NCI-H748 (cell line): Measurements from ENCODE around the gene RHOC.
"Not testable (repeated sequence)": the region's sequence is repeated elsewhere in the genome, so short reads cannot be mapped to it uniquely, and the experiment has no call there.

Experiments used
- DNase-seq: peaks from one replicate; lab custom pipeline; 2025; ENCODE audit not compliant: unreplicated experiment; lab: John Stamatoyannopoulos, UW

RHOC gene

DNA sequence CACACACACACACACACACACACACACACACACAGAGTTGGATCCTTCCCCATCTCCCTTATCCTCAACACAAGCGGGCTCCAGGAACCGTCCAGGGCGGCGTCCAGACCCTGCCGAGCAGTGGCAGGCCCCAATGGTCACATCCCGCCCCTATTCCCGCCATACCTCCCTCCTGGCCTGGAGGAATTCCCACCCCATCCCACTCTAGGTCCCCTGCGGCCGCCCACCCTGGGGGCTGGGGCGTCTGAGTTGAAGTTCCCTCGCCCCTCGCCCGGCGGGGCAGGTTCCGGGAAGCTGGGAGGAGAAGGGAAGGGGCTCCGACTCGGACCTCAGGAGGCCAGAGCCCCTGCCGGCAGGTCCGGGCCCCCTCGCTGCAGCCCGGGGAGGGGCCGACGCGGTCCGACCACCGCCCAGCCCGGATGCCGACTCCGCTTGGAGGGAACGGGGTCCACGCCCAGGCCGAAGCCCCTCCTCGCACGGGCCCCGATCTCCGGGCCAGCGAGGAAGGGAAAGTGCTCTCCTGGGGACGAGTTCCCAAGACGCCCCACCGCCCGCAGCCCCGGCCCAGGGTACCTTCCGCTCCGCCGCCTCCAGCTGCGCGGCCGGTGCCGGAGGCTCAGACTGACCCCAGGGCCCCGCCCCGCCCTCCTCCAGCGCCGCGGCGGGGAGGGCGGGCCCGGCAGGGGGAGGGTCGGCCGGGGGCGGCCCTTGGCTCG lies at the start of gene RHOC:
Gene RHOC (minus strand): TSS at position 623 of the 716 bp plus-strand sequence. CDS start 3,328 bp downstream, outside the sequence.
- DNase-seq: peak; percentile 73

DNA sequence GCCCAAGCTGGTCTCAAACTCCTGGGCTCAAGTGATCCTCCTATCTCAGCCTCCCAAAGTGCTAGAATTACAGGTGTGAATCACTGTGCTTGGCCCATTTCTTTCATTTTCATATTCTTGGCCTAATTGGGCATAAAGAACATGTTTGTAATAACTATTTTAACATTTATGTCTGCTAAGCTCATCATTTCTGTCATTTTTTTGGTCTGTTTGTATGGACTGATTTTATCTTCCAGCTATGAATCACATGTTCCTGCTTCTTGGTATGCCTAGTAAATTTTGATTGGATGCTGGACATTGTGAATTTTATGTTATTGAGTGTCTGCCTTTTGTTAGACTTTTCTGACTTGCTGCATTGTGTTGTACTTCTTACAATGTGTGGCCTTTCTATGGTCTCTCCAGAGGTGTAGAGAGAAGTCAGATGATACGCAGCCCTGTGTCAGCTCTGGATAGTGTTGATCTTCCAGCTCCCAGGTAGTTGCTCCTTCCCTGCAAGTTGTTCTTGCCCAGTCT lies 47.2 kb upstream of the RHOC start:
- no peak for DNase-seq

DNA sequence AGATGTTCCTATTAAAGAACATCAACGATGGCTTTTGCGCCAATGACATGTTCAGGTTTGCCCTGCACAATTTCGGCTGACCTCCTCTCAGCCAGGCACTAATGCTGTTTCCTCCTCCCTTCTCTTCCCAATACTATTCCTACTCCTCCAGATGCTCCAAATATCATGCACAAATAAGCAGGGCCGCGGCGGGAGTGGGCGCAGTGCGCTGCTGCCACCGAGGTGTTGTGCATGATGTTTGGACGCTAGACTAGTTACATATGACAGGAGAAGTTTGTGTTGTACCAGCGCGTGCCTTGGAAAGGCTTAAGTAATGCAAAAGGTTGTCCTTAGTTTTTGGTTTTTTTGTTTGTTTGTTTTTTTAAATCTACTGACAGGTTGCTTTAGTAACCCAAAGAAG lies 41.5 kb upstream of the RHOC start:
- DNase-seq: no peak

DNA sequence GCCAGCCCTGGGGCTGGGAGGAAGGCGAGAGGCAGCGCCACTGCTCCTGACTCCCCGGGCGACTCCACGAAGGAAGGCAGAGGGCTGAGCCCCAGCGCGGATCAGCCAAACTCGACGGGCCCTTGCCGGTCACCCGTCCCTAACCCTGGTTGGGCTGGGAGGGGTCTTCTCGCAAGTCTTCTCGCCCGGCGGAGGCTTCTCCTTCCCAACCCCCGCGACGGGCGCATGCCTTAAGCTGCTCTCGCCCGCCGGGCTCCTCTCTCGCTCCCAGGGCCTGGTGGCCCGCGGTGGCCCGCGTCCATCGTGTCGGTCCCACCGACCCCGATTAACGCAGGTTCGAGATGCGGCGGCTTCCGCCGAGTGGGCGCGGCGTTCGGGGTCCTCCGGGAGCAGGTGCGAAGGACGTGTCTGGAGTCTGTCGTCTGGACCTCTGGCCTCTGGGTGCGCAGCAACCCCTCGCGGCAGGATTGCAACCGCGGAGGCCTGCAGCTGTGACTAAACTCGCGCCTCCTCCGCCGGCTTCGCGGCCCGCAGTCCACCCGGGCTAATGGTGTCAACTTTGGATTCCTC lies 37.2 kb upstream of the RHOC start:
- no peak for DNase-seq

DNA sequence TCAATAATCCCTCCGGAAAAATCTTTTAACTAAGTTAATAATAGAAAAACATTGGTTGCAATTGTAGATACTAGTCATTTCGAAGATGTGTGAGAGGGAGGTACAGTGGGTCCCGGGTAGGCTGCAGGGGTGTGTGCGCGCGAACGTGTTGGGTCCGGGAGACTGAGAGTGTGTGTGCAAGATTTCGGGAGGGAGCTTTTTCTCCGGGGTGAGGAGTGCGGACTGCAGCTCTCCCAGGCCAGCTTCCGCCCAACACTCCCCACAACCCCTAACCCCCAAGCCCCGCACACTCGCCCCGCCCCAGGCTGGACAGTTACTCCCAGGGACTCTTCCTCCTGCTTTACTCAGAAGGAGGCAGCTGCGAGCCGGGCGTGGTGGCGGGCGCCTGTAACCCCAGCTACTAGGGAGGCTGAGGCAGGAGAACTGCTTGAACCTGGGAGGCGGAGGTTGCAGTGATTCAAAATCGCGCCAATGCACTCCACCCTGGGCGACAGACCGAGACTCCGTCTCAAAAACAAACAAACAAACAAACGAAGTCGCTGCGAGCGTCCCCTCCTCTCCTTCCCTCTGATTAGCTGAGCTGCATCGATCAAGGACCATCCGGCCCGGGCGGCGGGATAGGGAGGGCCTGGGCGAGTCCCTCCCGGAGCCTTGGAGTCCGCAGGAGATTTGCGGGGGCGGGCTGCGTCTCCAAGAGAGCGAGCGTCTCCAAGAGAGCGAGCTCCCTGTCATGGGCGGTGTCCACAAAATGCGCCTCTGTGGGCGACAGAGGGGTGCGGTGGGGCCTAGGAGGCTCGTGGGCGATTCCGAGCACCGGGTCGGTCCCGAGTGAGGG lies 36.5 kb upstream of the RHOC start:
- DNase-seq: no peak

DNA sequence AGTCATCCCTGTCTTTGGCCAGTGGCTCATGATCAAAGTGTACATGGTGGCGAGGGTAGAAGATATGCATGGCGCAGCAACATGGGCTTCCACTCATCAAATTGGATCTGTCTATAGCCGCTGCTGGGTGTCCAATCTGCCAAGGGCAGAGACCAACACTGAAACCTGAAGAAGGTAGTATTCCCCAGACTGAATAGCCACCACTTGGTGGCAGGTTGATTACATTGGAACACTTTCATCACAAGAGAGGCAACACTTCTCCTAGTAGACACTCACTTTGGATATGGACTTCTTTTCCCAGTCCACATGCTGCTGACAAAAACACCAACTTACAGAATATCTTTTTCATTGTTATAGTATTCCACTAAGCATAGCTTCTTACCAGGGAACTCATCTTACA lies 30.6 kb upstream of the RHOC start:
- no peak for DNase-seq

DNA sequence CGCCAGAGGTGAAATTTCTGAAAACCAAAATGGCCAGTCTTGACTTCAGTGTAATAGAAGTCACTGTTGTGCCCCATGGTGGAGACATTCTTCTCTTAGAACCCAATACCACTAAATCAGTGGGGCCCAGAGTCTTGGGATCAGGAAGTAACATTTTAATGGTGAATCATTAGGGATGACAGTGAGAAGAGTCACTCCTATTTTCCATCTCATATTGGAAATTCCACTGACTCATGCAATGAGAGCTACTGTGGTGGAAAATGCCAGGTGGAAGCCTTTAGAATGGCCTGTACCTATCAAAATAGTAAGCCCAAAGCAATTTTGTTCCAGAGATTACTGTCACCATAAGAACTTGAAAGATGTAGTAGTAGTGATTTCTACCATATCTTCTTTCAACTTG lies 28.8 kb upstream of the RHOC start:
- DNase-seq: no peak

DNA sequence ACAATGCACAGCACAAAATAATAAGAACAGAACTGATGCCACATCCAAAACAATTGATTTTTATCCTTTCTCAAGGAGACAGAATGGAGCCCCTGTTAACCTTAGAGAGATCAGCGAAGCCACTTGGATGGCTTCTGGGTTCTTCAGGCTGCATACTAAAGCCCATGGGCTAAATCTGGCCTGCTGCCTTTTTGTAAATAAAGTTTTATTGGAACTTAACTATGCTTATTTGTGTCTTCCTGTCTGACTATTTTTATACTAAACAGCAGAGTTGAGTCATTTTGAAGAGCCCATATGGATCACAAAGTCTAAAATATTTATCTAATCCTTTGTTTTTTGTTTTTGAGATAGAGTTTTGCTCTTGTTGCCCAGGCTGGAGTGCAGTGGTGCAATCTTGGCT lies 24.5 kb upstream of the RHOC start:
- DNase-seq: no peak

DNA sequence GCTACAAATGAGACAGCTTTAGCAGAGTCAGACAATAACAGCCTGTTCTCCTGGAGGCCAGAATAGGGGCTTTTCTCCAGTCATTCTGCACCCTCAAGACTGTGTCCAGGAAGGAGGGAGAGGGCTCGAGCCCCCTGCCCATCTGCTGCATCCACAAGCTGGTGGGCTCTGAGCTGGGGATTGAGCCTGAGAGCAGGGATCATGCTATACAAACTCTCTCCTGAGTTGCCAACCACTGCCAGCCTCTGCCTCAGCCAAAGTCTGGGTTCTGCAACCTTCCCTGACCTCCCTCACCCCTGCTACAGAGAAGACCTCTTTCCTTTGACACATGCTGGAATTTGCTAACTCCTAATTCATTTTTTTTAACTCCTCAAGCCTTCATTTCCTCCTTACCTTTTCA lies 23.0 kb upstream of the RHOC start:
- DNase-seq: no peak

DNA sequence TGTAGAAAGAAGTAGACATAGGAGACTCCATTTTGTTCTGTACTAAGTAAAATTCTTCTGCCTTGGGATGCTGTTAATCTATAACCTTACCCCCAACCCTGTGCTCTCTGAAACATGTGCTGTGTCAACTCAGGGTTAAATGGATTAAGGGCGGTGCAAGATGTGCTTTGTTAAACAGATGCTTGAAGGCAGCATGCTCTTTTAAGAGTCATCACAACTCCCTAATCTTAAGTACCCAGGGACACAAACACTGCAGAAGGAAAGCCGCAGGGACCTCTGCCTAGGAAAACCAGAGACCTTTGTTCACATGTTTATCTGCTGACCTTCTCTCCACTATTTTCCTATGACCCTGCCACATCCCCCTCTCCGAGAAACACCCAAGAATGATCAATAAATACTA lies 22.1 kb upstream of the RHOC start:
- not testable (repeated sequence) for DNase-seq

DNA sequence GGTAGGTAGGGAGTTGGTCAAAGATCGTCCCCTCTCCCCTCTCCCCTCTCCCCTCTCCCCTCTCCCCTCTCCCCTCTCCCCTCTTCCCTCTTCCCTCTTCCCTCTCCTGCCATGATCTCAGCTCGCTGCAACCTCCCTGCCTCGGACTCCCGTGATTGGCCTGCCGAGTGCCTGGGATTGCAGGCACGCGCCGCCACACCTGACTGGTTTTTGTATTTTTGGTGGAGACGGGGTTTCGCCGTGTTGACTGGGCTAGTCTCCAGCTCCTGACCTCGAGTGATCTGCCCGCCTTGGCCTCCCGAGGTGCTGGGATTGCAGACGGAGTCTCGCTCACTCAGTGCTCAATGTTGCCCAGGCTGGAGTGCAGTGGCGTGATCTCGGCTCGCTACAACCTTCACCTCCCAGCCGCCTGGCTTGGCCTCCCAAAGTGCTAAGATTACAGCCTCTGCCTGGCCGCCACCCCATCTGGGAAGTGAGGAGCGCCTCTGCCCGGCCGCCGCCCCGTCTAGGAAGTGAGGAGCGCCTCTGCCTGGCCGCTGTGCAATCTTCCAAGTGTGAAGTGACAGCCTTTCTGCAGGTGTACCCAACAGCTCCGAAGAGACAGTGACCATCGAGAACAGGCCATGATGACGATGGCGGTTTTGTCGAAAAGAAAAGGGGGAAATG lies 21.5 kb upstream of the RHOC start:
- DNase-seq: not testable (repeated sequence)

DNA sequence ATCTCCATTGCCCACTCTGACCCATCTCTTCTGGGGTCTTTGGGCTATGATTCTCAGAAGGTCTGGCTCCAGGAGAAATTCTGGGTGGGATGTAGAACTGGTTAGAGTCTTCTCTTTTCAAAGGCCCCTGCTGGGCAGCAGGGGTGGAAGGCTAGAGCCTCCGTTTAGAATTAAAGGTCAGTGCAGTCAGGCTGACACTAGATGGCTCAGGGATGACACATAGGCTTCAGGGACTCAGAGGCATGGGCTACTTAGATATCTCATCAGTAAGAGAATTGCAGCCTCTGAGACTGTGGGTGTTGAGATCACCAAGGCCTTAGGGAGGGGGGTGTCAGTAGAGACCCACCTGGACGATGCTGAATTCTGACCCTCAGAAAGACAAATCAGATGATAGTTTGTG lies 20.8 kb upstream of the RHOC start:
- no peak for DNase-seq

DNA sequence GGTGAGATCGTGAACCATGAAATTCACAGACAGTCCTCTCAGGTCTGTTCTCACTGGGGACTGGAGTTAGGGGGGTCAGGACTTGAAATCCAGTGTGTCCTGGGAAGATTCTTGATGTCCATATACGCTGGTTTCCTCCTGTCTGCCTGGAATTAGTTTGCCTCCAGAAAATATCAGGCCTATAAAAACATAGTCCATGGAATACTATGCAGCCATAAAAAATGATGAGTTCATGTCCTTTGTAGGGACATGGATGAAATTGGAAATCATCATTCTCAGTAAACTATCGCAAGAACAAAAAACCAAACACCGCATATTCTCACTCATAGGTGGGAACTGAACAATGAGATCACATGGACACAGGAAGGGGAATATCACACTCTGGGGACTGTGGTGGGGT lies 17.3 kb upstream of the RHOC start:
- DNase-seq: not testable (repeated sequence)

DNA sequence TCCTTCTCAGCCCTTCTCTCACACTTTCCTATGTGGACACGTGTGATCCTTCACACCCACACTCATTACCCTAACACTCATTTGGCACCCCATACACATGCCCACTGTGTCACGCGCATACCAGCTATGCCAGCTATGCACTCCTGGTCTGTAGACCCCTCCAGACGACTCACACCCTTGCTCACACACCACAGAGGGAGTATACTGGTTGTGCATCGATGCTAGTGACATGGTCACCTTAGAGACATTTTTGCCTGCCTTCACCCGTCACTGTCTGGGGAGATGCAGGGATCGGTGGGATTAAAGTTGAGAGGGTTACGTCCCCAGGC lies 16.5 kb upstream of the RHOC start:
- no peak for DNase-seq

DNA sequence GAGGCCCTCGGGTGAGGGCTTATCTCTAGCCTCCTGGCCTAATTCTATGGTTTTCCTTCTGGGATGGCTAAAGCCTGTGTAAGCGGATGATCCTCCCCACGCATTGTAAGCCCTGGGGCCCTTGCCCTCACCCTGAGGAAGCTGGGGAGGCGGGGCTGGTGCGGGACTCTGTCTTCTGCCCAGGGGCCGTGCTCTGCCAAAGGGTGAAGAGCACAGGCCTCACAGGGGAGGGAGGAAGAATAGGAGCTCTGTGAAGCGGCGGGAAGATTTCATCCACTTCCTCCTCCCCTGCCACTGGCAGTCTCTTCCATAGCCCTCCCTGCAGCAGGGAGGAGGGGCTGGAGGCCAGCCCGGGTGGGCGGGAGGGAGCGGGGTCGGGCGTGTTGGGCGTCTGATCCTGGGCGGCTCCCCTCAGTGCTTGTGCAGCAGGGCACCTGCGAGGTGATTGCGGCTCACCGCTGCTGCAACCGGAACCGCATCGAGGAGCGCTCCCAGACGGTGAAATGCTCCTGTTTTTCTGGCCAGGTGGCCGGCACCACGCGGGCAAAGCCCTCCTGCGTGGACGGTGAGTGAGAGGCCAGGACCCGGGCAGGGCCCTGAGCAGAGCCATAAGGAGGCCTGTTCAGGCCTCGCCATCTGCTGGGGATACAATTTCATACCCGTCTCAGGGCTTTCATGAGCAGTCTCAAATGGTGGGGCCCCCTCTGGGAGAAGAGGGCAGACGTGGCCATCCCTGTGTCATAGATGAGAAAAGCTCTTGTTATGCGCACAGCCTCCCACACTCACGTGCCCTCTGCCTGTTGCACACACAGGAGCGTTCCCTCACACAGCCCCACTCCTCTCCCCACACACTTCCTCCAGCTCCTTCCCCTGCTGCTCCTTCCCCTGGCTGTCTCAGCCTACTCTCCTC lies 15.9 kb upstream of the RHOC start:
- no peak for DNase-seq

DNA sequence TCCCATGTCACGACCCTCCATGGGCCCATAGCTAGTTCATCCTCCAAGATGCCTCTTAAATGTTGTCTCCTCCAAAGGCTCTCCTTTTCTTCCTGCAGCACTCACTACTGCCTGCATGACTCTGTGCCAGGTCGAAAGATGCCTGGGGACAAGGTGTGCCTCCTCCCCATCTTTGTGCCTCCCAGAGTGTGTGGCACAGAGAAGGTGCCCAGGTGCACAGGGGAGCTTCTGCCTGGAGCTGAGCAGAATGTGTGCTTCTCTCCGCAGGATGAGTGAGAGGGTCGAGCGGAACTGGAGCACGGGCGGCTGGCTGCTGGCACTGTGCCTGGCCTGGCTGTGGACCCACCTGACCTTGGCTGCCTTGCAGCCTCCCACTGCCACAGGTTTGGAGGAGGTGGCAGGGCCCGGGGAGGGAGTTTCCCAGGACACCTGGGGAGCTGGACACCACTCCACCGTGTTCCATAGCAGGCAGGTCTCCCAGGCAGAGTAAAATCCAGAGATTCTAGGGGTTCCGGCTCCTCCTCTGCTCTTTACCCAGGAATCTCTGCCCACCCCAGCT lies 15.1 kb upstream of the RHOC start:
- DNase-seq: no peak

DNA sequence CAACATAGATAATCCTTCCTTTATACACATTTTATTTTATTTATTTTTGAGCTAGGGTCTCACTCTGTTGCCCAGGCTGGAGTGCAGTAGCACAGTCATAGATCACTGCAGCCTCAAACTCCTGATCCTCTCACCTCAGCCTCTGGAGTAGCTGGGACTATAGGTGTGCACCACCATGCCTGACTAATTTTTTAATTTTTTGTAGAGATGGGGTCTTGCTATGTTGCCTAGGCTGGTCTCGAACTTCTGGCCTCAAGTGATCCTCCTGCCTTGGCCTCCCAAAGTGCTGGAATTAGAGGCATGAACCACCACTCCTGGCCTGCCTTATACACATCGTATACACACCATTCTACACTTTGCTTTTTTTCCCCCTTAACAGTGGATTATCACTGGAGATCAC lies 14.4 kb upstream of the RHOC start:
- DNase-seq: not testable (repeated sequence)

DNA sequence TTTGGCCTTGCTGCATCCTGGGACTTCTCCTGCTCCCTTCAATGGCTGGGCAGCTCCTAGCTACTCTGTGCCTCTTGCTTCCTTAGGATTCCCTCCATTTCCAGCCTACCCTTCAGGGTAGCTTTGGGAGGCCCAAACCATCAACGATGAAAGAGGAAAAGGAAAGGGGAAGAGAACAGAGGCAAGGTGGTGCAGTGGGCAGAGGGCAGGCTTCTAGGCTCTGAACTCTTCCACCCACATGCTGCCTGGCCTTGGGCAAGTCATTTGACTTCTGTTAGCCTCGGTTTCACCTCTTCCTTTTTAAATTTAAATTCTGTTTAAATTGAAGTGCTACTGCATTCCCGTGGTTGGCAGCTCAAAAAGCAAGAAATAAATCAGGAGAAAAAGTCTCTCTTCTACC lies 13.9 kb upstream of the RHOC start:
- no peak for DNase-seq

DNA sequence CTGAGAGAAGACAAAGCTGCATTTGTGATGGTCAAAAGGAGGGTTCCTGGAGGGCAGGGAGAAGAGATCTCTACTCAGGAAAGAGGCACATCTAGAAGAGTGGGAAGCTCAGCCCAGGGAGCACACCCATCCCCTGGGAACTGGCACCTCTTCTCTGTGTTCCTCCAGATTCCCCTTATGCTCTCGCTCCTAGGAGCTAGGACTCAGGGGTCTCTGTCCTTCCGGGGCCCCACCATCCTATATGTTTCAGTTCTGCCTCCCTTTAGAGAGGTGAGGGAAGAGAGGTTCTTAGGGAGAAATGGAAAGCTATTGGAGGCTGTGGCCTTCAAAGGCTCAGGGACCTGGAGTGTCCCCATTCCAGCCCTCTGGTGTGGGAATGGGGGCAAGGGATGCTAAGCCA lies 12.8 kb upstream of the RHOC start:
- DNase-seq: no peak
